GM11168 (cell line): ENCODE data around the gene RPN2.

Experiments used
- in situ Hi-C: fragments of 300-500 bp; cut with MboI; formaldehyde crosslinking; loops from one replicate; pipeline ENCODE4 v1.12.0; 2022; ENCODE audit warnings: low sequenced_read_pairs; ENCODE audit not compliant: unreplicated experiment

Gene RPN2

DNA sequence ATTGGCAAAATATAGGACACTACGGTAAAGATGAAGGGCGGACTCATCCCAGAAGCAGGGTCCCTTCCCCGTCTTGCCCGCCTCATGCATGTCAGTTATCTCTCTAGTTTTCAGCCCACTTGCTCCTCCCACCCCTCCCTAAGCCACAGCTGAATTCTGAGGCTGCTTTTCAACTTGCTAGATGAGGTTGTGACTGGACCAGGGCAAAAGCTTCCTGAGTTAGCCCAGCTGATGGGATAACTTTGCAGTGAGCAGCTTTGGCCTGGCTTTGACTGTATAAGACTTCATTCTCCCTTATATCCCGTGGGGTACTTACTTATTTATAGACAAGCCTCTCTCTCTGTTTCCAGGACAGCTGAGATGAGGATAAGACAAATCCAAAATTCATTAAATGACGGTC, 59.3 kb downstream of the RPN2 start:
- in situ Hi-C loops, result no loop called here

DNA sequence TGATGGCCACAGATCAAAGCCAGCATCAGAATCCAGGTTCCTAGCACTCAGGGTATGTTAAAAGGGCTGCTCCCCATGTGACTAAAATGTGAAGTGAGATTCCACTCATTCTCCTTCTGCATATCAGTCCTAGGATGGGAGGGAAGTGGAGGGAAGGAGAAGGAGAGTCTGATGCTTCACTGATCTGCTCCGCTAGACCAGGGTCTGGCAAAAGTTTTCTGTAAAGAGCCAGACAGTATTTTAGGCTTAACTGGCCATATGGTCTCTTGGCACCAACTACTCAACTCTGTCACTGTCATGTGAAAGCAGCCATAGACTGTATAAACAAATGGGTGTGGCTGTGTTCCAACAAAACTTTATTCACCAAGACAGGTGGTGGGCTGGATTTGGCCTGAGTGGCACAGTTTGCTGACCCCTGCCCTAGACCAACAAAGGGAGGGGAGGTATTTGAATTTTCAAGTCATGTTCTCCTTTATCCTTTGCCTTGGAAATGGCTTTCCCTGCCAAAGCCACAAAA, 59.9 kb downstream of the RPN2 start:
- in situ Hi-C loops, result no loop called here

DNA sequence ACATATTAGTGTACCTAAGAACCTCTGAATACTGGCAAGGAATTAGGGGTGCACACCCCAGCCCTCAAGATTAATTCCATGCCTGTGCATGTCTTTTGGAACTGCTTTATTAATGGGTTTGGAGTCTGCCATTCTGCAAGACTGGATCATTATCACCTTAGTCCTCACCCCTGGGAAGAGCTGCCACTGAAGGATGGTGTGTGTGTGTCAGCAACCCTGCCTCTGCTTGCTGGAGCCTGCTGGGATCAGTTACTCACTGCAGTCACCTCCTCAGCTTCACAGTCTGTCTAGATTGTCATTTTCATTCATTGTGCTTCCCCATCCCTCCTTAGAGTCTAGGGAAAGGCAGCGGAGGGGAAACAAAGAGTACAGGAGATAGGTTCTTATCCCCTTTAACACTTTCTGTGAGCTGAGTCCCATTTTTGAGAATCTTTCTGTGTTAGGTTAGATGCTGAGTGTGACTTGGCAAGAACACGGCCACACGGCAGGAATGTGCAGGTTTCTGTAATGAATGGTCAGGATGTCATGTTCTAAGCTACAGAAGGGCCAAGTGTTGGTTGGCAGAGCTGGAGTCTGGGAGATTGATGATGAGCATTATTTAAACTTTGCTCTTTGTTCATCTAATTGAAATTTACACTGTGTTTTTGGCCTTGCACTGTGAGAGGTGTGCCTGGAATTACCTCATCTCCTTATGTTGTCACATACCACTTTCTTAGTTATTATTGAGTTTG, 61.4 kb downstream of the RPN2 start:
- in situ Hi-C loops, result no loop called here

DNA sequence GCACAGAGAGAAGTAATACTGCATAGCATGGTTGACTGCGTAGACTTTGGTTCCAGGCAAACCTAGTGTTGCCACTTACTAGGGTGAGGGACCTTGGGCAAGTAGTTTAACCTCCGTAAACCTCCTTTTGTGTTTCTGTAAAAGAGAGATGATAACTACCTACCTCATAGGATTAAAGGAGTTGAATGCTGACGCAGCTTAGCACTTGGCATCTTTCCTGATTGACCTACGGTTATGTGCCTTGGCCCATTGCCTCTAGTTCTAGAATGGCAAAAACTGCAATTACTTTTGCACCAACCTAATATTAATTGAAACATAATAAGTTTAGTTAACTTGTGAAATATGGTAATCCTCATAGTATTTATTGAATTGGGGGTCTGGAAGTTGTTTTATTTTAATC, 63.4 kb downstream of the RPN2 start:
- in situ Hi-C loops, result no loop called here

DNA sequence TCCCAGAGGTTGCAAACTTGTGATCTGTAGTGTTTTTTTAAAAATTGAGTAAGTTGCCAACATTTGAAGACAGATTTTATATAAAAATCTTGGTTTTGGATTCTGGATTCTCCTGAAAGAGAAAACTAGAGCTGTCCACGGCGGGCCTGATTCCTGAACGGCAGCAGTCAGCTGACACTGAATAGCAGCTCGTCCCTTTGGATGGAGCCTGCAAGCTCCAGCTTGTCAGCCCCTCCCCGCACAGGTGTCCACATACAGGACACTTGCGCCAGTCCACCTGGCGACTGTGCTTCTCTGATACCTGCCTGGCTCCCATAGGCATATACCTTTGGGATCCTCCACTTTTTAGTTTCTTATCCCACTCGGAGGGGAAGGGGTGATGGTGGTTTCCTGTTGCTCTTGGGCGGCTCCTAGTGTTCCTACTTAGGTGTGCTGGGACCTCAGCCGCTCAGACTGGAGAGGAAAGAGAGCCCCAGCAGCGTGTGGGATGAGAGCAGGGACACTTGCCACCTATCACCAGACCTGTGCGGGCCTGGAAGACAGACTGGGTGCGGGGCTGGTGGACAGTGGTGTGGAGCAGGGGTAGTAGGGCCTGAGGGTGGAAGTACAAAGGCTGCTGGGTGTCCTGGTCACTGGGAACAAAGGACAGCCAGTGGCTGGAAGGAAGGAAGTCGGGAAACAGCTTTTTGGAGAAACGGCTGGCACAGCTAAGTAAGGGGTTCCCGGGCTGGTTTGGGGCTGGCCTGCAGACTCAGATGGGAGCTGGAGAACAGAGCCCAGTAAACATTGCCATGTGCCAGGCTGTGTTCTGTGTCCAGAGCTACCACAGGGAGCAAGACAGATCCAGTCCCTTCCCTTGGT, 64.2 kb downstream of the RPN2 start:
- in situ Hi-C loops, result no loop called here

DNA sequence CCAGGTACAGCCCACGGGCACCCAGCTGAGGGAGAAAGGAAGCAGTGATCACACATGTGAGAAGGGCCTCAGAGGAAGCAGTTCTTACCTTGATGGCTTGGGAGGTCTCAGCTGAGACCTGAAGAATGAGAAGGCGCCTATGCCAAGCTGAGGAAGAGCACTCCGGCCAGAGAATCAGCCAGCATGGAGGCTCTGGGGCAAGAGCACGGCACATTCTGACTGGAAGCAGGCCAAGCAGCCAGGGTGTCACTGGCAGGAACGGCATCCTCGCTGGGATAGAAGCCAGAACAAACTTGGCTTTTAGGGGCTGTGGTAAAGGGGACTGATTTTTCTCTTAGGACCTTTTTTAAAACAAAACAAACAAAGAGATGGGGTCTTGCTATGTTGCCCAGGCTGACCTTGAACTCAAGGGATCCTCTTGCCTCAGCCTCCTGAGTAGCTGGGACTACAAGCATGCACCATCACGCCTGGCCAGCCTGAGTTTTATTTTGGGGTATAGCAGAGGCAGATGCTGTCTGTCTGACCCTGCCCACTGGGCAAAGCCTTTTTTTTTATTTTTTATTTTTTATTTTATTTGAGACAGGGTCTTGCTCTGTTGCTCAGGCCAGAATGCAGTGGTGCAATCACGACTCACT, 64.9 kb downstream of the RPN2 start:
- in situ Hi-C loops, result no loop called here

DNA sequence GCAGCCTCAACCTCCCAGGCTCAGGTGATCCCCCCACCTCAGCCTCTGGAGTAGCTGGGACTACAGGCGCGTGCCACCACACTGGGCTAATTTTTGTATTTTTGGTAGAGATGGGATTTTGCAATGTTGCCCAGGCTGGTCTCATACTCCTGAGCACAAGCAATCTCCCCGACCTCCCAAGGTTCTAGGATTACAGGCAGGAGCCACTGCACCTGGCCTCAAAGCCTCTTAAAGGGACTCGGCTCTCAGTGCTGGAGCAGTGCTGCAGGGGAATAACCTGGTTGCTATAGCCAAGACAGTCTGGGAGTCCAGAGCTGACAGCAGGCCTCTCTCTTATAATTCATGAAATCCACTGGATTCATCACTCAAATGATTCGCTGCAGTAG, 65.4 kb downstream of the RPN2 start:
- in situ Hi-C loops, result no loop called here

DNA sequence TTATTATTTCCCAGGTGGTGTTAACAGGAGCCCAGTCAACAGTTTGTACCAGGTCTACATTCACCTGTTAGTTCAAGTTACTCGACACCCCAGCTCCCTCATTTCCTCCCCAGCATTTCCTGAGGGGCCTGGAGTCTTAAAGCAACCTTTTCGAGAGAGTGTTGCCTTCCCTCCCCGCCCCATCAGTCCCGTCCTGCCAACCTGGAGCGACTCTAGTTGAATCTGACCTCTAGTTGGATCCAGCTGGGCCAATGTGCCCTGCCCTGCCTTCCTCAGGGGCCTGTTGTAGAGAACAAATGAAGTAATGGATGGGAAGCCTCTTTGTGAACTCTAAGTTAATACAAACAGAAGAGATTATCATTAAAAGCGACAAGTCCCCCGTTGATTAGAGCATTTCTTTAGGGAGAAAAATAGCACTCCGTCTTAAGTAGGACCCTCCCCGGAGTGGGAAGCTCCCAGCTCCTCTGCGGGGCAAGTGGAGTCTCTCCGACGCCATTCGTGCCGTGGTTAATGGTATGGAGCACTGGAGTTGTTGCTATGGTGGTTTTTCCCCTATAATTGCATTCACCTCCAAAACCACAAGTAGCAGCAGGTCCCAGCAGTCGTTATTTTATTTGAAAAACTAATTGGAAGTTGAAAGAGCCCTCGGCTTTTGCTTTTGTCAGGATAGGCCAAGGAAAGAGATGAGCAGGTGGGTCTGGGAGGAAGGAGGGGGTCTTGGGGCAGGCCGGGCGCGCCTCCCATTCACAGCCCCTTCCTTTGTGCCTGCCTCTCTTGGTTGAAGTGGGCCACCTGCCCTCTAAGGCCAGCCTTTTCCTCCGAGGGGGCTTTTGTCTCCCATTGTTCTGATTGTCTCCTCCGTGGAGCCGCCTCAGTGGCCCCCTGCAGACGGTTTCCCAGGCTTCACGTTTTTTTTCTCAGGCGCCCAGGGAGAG, 66.4 kb downstream of the RPN2 start:
- in situ Hi-C loops, result no loop called here

DNA sequence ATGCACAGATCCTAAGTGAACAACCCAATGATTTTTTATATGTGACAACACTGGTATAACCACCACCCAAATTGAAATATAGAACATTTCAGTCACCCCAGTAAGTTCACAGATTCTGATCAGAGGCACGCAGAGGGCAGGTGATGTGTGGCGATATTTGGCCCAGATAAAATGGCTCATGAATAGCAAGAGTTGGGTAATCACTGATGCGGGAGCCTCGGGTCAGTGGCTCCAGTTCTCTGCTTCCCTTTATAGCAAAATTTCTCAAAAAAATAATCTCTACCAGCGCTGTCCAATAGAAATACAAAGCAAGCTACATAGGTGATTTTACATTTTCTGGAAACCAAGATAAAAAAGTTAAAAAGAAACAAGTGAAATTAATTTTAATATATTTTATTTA, 67.6 kb downstream of the RPN2 start:
- in situ Hi-C loops, result no loop called here

DNA sequence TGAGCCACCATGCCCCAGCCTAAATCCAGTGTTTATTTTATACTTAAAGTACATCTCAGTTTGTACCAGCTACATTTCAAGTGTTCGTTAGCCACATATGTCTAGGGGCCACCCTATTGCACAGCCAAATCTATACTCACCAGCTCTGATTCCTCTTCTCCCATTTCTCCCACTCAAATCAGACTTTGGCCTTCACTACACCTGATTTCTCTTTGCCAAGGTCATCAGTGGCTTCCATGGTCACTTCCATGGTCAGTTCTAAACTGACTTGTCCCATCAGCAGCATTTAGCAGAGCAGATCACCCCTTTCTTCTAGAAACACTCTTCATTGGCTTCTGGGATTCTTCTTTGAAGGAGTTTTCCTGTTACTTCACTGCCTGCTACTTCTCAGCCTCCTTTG, 68.4 kb downstream of the RPN2 start:
- in situ Hi-C loops, result no loop called here

DNA sequence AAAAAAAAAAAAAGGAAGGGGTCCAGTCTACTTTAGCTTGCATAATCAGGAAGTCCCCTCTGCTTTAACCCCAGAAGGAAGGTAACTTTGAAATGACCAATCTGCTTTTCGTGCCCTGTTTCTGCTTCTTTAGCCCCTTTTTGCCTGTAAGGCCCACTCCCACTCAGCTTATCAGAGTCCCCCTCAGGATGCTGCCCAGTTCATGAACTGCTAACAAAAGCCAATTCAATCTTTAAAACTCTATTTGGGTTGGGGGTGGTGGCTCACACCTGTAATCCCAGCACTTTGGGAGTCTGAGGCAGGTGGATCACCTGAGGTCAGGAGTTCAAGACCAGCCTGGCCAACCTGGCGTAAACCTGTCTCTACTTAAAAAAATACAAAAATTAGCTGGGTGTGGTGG, 70.2 kb downstream of the RPN2 start:
- in situ Hi-C loops, result no loop called here

DNA sequence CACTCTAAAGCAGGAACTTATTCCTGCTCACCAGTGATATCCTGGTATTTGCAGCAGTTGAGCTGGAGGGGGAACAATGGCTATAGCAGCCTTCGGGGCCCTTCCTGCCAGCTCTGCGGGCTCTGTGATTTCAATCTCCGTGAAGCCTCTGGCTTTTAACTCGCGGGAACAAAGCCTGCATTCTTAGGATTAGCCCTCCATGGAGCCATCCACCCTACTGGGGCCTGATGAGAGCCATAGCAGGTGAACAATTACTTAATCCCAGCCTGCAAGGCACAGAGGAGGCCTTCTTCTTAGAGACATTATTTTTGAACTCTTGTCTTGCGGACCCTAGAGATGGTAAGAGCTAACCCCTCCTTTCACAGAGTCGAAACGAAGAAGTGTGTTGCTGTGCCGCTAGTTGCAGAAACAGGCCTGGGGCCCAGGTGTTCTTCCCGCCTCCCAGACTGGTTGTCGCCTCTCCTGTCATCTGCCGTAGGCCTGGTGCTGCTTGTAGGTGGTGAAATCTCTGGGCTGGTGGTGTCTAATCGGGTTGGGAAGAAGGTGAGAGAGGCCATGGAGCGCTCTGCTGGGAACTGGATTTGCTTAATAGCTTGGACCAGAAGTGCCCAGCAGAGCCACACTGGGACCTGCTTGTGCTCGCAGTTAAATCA, 72.8 kb downstream of the RPN2 start:
- in situ Hi-C loops, result no loop called here

DNA sequence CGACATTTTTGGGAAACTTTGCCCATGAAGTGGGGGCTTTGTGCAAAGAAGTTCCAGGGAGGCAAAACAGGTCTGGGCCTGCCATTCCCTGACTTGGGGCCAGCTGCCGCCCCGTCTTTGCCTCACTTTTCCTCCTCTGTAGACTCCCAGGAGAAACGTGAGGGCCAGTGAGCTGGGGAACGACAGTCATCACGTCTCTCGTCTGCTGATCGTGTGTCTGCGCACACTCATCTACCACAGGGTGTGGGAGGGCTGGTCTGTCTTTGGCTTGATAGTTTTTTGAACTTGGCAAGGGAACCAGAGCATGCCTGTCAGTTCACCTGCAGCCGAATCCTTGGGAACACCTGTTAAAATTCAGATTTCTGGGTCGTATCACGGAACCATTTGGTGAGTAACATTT, 74.0 kb downstream of the RPN2 start:
- in situ Hi-C loops, result no loop called here

DNA sequence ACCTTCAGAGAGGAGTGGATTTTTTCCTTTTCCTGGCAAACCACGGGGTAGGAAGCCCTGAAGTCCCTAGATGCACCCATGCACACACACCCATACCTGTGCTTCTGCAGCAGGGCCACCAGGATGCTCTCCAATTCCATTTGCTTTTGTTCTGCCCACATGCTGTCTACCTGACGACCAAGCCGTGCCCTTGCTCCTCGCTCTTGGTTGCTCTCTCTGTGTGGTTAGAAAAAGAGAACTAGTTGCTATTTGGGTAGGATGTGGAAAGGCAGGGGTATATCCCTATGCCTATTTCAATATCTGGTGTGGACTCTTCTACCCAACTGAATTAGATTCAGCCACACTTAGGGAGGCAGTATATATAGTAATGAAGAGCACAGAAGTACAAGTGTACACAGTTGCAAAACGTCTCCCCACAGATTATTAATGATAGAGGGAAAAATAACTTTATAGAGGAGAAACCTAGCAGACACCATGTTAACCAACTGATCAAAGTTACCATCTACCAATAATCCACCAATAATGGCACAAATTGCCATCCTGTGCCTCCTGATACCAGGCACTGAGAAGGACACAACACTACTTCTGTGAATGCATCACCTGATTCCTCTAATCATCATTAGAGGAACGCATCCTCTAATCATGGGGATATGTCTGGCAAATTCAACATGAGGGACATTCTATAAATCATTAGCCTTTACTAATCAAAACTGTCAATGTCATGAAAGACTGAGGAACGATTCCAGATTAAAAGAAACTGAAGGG, 75.2 kb downstream of the RPN2 start:
- in situ Hi-C loops, result no loop called here

DNA sequence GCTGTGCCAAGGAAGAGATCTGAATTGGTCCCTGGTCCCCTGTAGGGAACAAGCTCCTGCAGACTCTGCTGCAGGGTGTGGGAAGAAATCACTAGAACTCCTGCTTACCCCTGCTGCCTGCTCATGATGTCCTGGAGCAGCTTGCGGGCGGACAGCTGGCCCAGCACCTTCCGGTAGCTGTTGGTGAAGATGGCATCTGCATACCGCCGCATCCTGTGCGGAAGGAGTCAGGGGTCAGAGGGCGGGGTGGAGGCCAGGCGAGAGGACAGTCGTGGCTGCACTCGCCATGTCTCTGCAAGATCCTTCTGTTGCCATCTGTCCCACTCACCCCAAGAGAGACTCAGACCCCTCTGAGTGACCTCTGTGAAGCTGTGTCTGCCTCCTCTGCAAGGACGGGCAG, 77.2 kb downstream of the RPN2 start:
- in situ Hi-C loops, result no loop called here

DNA sequence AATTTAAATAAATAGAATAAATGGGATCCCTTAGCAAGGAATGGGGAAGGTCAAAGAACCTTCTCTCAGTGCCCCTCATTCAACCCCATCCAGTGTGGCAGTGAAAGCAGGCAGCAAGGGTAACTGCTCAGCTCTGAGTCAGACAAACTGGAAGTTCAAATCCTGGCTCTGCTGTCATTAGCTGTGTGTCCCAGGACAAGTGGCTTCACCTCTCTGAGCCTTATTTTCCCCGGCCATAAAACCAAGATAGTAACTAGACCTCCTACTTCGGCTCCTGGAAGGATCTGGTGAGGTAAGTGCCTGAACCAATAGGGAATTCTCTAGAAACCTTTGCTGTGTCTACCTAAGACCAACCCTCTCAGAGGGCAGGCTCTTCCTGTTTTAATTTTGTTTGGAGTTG, 78.4 kb downstream of the RPN2 start:
- in situ Hi-C loops, result no loop called here

DNA sequence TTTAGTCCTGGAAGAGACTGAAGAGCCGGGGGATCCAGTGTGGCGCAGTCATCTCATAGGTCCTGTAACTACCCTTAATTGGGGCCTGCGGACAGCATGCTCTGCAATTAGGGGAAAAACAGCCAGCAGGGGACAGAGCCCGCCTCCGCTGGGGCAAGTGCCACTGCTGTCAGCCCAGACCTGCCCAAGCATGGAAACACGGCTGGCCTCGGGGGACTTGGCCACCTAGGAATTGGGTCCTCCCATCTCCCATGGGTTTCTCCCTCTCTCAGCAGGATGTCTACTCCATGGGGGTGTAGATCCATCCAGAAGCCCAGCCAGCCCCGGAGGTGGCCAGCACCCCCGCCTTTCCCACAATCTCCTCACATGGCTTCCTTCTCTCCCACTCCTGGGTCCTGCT, 78.9 kb downstream of the RPN2 start:
- in situ Hi-C loops, result no loop called here

DNA sequence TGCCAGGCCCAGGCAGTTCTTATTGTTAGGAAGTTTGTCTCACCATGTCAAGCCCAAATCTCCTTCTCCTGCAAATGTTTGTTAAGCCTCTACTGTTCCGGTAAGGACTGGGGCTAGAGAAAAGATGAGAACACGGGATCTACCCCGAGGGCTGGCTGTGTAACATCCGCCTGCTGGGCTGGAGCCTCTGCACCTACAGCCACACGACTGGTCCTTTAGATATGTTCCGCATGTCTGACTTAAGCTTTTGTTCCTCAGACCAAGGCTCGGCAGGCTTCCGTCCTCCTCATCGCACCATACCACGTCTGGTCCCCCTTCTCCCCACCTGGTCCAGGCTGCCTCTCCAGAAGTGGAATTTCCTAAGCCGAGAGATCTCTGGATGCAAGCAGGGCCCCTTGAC, 79.9 kb downstream of the RPN2 start:
- in situ Hi-C loops, result no loop called here

DNA sequence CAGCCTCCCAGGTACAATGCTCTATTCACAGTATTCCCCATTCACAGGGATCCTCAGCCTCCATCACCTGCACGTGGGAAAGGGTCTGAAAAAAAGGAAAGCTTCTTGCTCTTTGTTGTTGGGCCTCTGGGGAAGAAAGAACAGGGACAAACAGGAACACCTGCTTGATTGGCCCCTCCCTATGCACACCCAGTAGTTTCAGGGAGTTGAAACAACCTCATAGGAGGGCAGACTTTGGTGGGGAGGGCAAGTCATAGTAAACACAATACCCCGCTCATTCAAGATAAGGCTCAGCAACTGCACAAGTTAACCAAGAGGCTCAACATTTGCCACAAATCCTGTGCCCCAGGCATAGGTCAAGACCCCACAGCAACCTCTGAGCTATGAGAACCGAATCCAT, 80.7 kb downstream of the RPN2 start:
- in situ Hi-C loops, result loop anchor here (5.0 kb wide), 1 partner anchor 277 kb away; no protein-coding TSS in a partner anchor
